ENCODE results near the gene MICAL1. TPM values are rescaled to one million over a fixed set of nuclear protein-coding genes. Genes with fewer than 3 reads are reported as not detected.

MICAL1 gene
- total RNA-seq, 1 experiment from 2014 or later, result 92.9 TPM

DNA sequence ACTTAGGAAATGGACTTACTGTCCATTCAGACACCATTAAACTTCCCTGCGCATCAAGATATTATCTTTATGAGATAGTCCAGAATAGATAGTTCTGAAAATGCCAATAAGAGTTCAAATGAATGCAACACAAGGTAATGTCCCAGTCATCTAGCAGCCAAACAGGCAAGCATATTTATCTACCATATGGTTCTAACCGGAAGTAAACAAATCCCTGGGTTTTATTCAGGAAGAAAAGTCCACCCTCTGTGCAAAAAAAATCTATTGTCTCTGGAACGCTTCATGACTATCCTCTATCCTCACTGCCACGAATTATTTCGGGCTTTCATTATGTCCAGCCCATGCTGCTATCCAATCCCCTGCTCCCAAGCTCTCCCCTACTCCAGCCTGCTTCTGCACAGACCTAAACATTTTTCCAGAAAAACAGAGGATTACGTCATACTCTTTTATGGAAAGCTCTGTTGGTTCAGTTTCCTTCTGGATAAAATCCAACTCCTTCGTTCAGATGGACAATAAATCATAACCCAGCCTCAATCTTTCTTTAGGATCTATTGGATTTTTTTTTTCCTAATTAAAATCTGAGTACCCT, 26.6 kb downstream of the MICAL1 start:
- H3K4me2 ChIP-seq (ENCODE audit: insufficient read depth, insufficient read length, low read length), result no peak overlapping the region
- no peak overlapping the region for H2BK20ac ChIP-seq (ENCODE audit: low read depth, low read length, poor library complexity, severe bottlenecking)
- Mint-ChIP-seq H3K9me3 (no peaks in the 10 kb centered on the region), H3K27ac (no peak overlapping the region), H3K36me3 (ENCODE audit: insufficient read depth in 1 of 3, low read depth in 3 of 3) (no peaks in the 10 kb centered on the region), H3K4me3 (no peak overlapping the region), H3K4me1 (no peaks in the 10 kb centered on the region), H3K27me3 (ENCODE audit: low read depth) (peaks cover 2% of the 10 kb centered on the region)
- H4K5ac ChIP-seq (ENCODE audit: insufficient read length, low read depth, low read length), result no peak overlapping the region
- DNase-seq, result no peak
- H3K27me3 ChIP-seq (ENCODE audit: insufficient read depth, low read length), result no peaks in the 10 kb centered on the region
- no peak overlapping the region for H2BK120ac ChIP-seq (ENCODE audit: low read depth, low read length, poor library complexity, severe bottlenecking)
- H3K79me1 ChIP-seq (ENCODE audit: insufficient read depth, low read depth, low read length, poor library complexity, severe bottlenecking), result no peaks in the 10 kb centered on the region
- H3K27ac ChIP-seq (ENCODE audit: insufficient read length, low read depth, low read length), result no peak overlapping the region
- H3K14ac ChIP-seq (ENCODE audit: insufficient read depth, low read length), result no peak overlapping the region
- no peak overlapping the region for H4K91ac ChIP-seq (ENCODE audit: insufficient read length, low read depth, low read length)
- H4K8ac ChIP-seq (replicated peaks; ENCODE audit: insufficient read length, low read depth, low read length), result no peak overlapping the region
- H2BK15ac ChIP-seq (ENCODE audit: low read depth, low read length), result no peak overlapping the region
- no peaks in the 10 kb centered on the region for H4K20me1 ChIP-seq (ENCODE audit: control insufficient read depth, insufficient read depth, insufficient read length)
- no peak overlapping the region for H3K23ac ChIP-seq (ENCODE audit: insufficient read length, low read depth, low read length)
- no CpG with 5 or more reads among the region's 7 CpGs for WGBS (ENCODE audit: extremely low coverage, insufficient read length, low lambda C conversion rate)
- no peaks in the 10 kb centered on the region for H3K4me1 ChIP-seq (ENCODE audit: insufficient read depth, low read length)
- H2AFZ ChIP-seq (ENCODE audit: low read length), result no peak overlapping the region
- H3K4ac ChIP-seq (ENCODE audit: low read depth, low read length), result no peak overlapping the region
- no peak overlapping the region for H2AK5ac ChIP-seq (ENCODE audit: insufficient read length, low read length)
- no peak overlapping the region for H2BK12ac ChIP-seq (ENCODE audit: insufficient read length, low read depth, low read length)
- H3K18ac ChIP-seq (ENCODE audit: insufficient read length, low read depth, low read length), result no peak overlapping the region
- no peak overlapping the region for H3K9ac ChIP-seq (ENCODE audit: extremely low read depth, insufficient read length, low read length)
- H3K79me2 ChIP-seq (ENCODE audit: insufficient read depth, low read length), result no peaks in the 10 kb centered on the region
- no peak overlapping the region for H3K56ac ChIP-seq (ENCODE audit: insufficient read length, low read depth, low read length)
- TF ChIP-seq, protein P1, sequence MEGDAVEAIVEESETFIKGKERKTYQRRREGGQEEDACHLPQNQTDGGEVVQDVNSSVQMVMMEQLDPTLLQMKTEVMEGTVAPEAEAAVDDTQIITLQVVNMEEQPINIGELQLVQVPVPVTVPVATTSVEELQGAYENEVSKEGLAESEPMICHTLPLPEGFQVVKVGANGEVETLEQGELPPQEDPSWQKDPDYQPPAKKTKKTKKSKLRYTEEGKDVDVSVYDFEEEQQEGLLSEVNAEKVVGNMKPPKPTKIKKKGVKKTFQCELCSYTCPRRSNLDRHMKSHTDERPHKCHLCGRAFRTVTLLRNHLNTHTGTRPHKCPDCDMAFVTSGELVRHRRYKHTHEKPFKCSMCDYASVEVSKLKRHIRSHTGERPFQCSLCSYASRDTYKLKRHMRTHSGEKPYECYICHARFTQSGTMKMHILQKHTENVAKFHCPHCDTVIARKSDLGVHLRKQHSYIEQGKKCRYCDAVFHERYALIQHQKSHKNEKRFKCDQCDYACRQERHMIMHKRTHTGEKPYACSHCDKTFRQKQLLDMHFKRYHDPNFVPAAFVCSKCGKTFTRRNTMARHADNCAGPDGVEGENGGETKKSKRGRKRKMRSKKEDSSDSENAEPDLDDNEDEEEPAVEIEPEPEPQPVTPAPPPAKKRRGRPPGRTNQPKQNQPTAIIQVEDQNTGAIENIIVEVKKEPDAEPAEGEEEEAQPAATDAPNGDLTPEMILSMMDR (conservative IDR thresholded peaks at IDR 0.05), result no peak
- H3T11ph ChIP-seq (ENCODE audit: low read length), result no peak overlapping the region
- no peaks in the 10 kb centered on the region for H3K23me2 ChIP-seq (ENCODE audit: insufficient read length, low read depth, low read length, poor library complexity, severe bottlenecking)
- H3K9me3 ChIP-seq (ENCODE audit: control insufficient read depth, low read depth, low read length), result no peaks in the 10 kb centered on the region
- H2BK5ac ChIP-seq (ENCODE audit: insufficient read length, low read length), result no peak overlapping the region

Measured in H9 (cell line).